Medulla oblongata (tissue), 1 donor: Measurements from ENCODE around the gene SPAG9.
A peak's percentile ranks its signal among the peaks of the same experiment; 100 is the strongest.
"Not testable (repeated sequence)": the region's sequence is repeated elsewhere in the genome, so short reads cannot be mapped to it uniquely, and the experiment has no call there.

Experiments
- DNase-seq: peaks from one replicate; pipeline ENCODE4 v3.0.0-alpha.2; 2015; ENCODE audit errors: extremely low spot score

The SPAG9 gene

DNA sequence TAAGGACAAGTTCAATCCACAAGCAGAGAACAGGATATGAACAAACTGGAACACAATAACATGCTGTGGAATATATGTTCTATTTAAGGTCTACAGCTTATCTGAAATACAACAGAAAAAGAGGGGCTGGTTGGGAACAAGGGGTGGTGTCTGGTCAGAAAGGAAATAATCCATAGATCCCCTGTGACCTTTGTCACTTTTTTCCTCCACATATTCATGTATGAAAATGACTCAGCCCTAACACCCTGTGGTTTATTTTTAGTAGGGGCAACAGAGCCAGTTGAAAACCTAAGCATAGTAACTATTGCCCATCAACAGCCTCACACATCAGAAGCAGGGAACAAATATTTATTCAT lies 12.3 kb upstream of the SPAG9 start:
- no peak for DNase-seq

DNA sequence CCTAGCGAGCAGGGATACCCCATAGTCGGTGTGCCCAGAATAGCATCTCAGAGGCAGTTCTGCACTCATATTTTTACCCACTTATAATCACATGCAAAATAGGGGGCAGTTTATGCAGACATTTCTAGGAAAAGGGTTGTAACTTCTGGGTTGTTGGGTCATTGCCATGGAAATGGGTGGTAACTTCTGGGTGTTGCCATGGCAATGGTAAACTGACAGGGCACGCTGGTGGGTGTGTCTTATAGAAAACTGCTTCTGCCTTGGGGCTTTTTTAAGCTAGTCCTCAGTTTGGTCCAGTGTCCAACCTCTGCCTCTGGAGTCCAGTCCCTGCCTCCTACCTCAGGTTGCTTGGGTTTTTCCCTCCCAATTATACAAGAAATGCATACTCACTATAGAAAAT lies 7.4 kb upstream of the SPAG9 start:
- no peak for DNase-seq

- no peak for DNase-seq
Observed at GRCh38 chr17:51124640-51125503, 4.2 kb upstream of the SPAG9 start.

- DNase-seq: not testable (repeated sequence)
Observed at GRCh38 chr17:51122473-51123115, 1.9 kb upstream of the SPAG9 start.

DNA sequence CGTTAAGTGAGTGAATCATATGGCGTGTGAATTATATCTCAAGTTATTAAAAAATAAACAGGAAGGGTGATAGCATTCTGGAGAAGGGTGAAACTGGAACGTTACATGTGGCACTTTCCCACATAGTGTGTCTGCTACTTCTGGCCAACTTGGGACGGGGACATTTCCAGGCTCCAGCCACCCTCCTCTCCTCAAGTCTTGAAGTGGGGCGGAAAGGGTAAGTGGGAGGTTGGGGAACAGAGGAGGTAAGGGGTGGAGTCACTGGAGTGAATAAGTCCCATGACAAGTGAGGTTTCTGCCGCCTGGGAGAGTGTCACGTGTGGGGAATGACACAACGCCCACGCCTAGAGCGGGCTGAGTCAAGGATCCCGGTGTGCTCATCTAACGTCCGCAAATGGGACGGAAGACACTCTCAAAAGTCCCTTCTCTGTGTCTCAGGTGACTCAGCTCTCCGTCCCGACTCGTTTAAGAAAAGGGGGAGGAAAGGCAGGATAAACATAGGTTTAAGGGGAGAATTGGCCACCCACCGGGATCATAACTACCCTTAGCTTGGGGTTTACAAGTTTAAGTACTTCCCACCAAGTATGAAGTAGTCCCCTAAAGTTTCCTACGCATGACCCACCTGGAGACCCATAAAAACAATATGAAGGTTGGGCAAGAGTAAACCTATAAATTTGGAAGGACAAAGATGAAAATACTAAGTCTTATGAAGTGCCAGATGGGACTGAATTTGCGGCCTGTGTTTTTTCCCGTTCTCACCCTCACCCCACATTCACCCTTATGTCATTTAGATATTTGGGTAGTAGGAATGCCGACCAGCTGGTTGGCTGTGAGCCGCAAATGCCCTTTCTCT lies 1.2 kb upstream of the SPAG9 start:
- peak; percentile 94 for DNase-seq

GRCh38 chr17:51120357-51120738 lies 320 bp downstream of the SPAG9 start:
- peak; percentile 27 for DNase-seq

DNA sequence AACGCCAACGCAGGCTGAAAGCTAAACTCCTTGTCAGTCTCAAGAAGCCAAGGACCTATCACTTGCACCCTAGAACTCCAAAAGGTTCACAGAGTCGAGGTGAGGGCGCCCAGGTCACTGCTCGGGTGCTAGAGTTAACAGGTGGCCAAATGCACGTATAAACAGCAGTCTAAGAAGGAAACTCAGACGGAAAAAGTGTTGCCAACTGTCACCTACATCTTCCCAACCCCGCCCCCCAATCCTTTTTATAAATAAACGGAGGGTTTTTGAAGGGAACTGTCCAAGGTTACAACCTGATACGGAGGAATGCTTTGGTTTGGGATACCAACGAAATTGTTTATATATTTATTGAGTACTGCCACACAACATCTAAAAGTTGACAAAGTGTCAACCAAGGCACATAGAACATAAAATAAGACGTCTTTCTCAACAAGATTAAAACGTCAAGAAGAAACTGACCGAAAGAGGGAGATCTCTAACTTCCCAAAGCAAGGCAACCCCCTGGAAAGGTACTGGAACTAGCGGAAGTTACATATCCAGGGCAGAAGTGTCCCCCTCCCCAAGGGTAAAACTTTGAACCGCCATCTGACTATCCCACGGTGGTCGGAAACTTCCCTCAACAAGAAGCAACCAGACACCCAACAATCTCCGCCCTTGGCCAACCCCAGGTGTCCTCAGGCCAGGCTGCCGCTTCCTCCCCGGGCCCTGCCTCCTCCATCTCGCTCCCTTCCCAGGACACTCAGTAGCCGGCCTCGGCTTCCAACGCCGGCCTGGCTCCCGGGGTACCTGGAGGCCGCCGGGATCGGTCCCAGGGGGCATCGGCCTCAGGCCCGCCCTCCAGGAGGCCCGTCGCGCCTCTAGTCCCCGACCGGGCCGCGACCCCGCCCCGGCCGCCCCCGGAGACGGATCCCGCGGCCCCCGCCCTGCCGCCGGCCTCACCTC lies 982 bp downstream of the SPAG9 start:
- peak; percentile 72 for DNase-seq

DNA sequence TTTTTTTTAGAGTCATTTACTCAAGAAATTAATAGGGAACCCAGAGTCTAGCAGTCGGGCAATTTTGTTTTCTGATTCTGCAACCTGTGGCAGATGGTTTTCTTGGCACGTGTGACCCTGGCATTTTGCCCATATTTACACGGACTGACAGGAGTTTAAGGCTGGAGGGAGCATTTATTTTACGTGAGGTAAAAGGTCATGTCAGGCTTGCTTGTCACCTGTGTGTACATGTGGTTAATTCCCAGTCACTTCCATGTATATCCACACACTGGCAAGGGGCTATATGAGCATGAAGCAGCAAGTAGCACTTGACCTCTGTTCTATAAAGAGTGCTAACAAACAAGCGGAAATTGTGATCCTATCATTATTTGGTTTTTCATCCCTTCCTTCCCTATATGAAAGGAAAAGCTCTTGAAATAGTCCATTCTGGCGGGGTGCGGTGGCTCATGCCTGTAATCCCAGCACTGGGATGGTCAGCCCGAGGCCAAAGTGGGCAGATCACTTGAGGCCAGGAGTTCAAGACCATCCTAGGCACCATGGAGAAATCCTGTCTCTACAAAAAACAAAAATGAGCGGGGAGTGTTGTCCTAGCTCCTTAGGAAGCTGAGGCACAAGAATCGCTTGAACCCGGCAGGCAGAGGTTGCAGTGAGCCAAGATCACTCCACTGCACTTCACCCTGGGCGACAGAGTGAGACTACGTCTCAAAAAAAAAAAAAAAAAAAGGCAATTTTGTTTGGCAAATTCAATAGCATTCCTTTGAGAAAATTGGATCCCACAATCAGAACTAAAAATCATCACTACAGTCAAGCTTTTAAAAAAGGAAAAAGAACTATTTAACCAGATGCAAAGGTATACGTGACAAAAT lies 2.1 kb downstream of the SPAG9 start:
- DNase-seq: peak; percentile 27

GRCh38 chr17:51115179-51115578 lies 5.5 kb downstream of the SPAG9 start:
- DNase-seq: no peak

GRCh38 chr17:51112303-51113222 lies 8.1 kb downstream of the SPAG9 start:
- peak; percentile 33 for DNase-seq

- no peak for DNase-seq
Observed at GRCh38 chr17:51107778-51108177, 12.9 kb downstream of the SPAG9 start.

DNA sequence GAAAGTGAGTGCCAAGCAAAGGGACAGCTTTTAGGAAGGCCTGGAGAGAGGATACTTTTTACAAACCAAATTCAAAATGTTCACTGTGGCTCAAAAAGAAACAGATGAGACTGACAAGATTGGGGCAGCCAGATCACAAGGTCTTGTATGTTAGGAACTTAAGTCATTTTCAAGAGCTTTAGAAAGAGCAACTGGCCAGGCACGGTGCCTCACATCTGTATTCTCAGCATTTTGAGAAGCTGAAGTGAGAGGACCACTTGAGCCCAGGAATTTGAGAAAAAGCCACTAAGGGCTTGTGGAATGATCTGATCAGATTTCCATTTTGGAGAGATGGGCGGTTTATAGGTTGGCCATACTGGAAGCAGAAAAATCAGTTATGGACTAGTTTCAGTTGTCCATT lies 17.2 kb downstream of the SPAG9 start:
- DNase-seq: no peak

DNA sequence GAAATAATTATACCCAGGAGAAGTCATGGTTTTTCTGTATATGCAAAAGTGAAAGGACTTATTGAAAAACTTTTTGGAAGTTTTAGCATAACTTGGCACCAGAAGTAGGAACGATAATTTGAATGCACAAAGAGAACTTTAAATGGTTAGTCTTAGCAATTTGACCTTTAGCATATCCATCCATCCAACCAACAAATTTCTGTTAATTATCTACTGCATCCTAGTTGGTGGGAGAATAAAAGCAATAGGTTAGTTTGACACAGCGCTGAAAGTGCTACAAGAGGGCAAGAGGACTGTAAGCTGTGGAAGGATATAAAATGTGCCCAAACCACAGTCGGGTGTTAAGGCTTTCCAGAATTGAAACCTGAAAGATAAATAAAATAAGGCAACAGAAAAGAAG lies 17.6 kb downstream of the SPAG9 start:
- DNase-seq: no peak

GRCh38 chr17:51097708-51098446 lies 22.8 kb downstream of the SPAG9 start:
- no peak for DNase-seq

DNA sequence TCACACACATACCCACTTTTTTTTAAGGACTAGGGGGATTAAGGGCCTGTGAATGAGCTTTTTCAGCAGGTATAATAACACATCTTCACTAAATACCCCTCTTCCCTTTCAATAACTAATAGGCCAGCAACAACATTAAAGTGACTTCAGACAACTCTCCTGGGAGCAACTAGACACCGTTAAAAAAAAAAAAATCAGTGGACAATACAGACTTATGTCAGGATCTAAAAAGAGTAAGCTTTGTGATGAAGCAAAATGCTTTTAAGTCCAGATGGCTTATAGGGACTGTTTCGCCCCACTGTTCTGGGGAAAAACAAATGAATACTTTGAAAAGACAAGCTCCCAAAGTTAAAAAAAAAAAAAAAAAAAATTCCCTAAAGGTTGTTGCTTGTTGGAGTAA lies 29.0 kb downstream of the SPAG9 start:
- DNase-seq: no peak

GRCh38 chr17:51088868-51089267 lies 31.8 kb downstream of the SPAG9 start:
- not testable (repeated sequence) for DNase-seq

DNA sequence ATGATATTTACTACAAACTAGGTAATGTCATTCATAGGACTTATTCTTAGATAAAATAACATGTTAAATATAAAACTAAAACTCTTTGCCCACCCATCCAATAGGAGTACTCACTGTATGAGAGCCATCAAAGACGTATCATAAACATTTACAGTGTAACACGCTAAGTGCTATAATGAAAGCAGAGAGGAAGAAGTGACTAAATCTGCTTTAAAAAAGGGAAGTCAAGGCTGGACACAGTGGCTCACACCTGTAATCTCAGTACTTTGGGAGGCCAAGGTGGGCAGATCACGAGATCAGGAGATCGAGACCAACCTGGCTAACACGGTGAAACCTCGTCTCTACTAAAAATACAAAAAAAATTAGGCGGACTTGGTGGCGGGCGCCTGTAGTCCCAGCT lies 32.4 kb downstream of the SPAG9 start:
- no peak for DNase-seq

DNA sequence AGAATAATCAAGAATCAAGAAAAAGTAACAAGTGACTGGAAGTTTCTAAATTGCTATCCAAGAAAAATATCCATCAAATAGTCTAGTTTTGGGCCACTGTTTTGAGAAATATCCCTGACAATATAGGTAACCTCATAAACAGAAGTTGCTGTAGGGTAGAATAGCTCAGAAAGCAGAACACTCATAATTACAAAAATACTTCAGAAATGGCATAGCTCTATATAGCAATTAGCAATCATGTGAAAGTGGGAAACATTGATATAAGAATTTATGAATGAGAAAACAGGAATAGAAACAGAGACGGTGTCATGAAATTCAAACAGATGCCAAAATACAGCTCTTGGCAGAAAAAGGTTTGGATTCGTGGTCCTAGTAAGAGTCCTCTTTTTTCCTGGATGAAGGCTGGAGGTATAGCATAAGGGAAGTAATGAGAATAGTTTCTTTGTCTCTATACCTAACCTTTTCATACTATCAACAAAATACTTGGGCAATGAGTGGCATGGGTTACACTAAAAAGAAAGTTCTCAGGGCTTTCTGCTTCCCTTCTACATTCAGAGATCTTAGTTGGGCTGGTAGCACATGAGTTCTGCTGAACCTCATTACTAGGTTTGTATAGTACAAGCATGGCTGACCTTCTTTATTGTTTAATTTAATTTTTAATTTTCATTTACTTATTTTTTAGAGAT lies 33.5 kb downstream of the SPAG9 start:
- no peak for DNase-seq
